ENCODE results near the gene LSAMP.

LSAMP gene

GRCh38 chr3:115830764-115831395, 614.4 kb downstream of the LSAMP start:
- ChIA-PET CTCF (interaction anchor here (0.8 to 3.8 kb wide), 3 partner anchors 10 to 92 kb away, joined by 3 to 18 read pairs (median 4); no protein-coding TSS in a partner anchor), POLR2A (no interaction called here)
- Histone ChIP-seq H3K9me3 (ENCODE audit: control insufficient read depth, insufficient read depth, low read depth, low read length) (no peaks in the 10 kb centered on the region), H3K4me1 (ENCODE audit: control insufficient read depth, insufficient read depth, low read length) (no peaks in the 10 kb centered on the region), H3K36me3 (ENCODE audit: control insufficient read depth in 2 of 2, insufficient read depth in 1 of 2, low read length in 2 of 2) (no peaks in the 10 kb centered on the region), H3K4me3 (ENCODE audit: low read depth, low read length) (no peak overlapping the region), H3K27ac (ENCODE audit: extremely low read depth, low read depth, low read length) (no peak overlapping the region)
- no peak for TF ChIP-seq BCL11B (tag by site-specific recombination; IDR thresholded peaks at IDR 0.05; ENCODE audit: low read depth)
- TF ChIP-seq ELK4 (IDR thresholded peaks at IDR 0.05; ENCODE audit: borderline replicate concordance, low read depth, low read length) = no peak
- TF ChIP-seq ZNF530 (tag by site-specific recombination; IDR thresholded peaks at IDR 0.05; ENCODE audit: low read depth) = no peak
- TF ChIP-seq ZNF692 (tag by site-specific recombination; IDR thresholded peaks at IDR 0.05) = no peak
- no peak for TF ChIP-seq ZFP69B (tag by site-specific recombination; IDR thresholded peaks at IDR 0.05)
- TF ChIP-seq ZNF184 (tag by site-specific recombination; IDR thresholded peaks at IDR 0.05) = no peak
- TF ChIP-seq ZNF146 (tag by site-specific recombination; IDR thresholded peaks at IDR 0.05) = no peak
- no peak for TF ChIP-seq ZNF114 (tag by site-specific recombination; IDR thresholded peaks at IDR 0.05)
- no peak for TF ChIP-seq FEZF1 (tag by site-specific recombination; IDR thresholded peaks at IDR 0.05)
- no peak for TF ChIP-seq ZNF596 (tag by site-specific recombination; IDR thresholded peaks at IDR 0.05)
- no peak for TF ChIP-seq SP3 (tag by site-specific recombination; IDR thresholded peaks at IDR 0.05)
- no peak for TF ChIP-seq INSM2 (tag by site-specific recombination; IDR thresholded peaks at IDR 0.05)
- no peak for TF ChIP-seq ZNF660 (tag by site-specific recombination; IDR thresholded peaks at IDR 0.05)
- no peak for TF ChIP-seq ZNF335 (tag by site-specific recombination; conservative IDR thresholded peaks at IDR 0.05)
- no peak for TF ChIP-seq ZNF302 (tag by site-specific recombination; IDR thresholded peaks at IDR 0.05; ENCODE audit: low read depth)
- TF ChIP-seq ZNF354C (tag by site-specific recombination; IDR thresholded peaks at IDR 0.05; ENCODE audit: borderline replicate concordance, low read depth) = no peak
- no peak for TF ChIP-seq ZNF16 (tag by site-specific recombination; IDR thresholded peaks at IDR 0.05; ENCODE audit: low read depth)

- Histone ChIP-seq H3K27ac (ENCODE audit: extremely low read depth, low read depth, low read length) (no peak overlapping the region), H3K4me1 (ENCODE audit: control insufficient read depth, insufficient read depth, low read length) (no peaks in the 10 kb centered on the region), H3K9me3 (ENCODE audit: control insufficient read depth, insufficient read depth, low read depth, low read length) (no peaks in the 10 kb centered on the region), H3K36me3 (ENCODE audit: control insufficient read depth in 2 of 2, insufficient read depth in 1 of 2, low read length in 2 of 2) (no peaks in the 10 kb centered on the region), H3K4me3 (ENCODE audit: low read depth, low read length) (no peak overlapping the region)
- CTCF ChIA-PET = no interaction called here
- POLR2A ChIA-PET = no interaction called here
- TF ChIP-seq ZNF433 (tag by site-specific recombination; IDR thresholded peaks at IDR 0.05; ENCODE audit: low read depth) (no peak), ZNF416 (tag by site-specific recombination; IDR thresholded peaks at IDR 0.05) (no peak), KLF10 (tag by site-specific recombination; IDR thresholded peaks at IDR 0.05) (no peak), ZNF133 (tag by site-specific recombination; IDR thresholded peaks at IDR 0.05) (no peak), TRIM28 (IDR thresholded peaks at IDR 0.05; ENCODE audit: borderline replicate concordance, low read length) (no peak), ZNF529 (tag by site-specific recombination; IDR thresholded peaks at IDR 0.05; ENCODE audit: insufficient replicate concordance) (no peak), PRDM6 (tag by site-specific recombination; IDR thresholded peaks at IDR 0.05) (no peak), ATF2 (tag by site-specific recombination; IDR thresholded peaks at IDR 0.05; ENCODE audit: low read depth) (no peak), ZBTB6 (tag by site-specific recombination; IDR thresholded peaks at IDR 0.05) (no peak), ZNF600 (tag by site-specific recombination; IDR thresholded peaks at IDR 0.05) (no peak)
These were observed 616.9 kb downstream of the LSAMP start for GRCh38 chr3:115828401-115828800.
